Measurements from ENCODE around the gene MAN1C1.
"Not testable (repeated sequence)": the region's sequence is repeated elsewhere in the genome, so short reads cannot be mapped to it uniquely, and the experiment has no call there.

The MAN1C1 gene

GRCh38 chr1:25692560-25692959, 76.0 kb downstream of the MAN1C1 start:
- H3K36me3 ChIP-seq (ENCODE audit: insufficient read depth, low read depth, low read length): no peaks in the 10 kb centered on the region
- no peaks in the 10 kb centered on the region for H3K27me3 ChIP-seq (ENCODE audit: insufficient read depth, low read length)
- H3K9me3 ChIP-seq (ENCODE audit: insufficient read depth, low read depth, low read length): no peaks in the 10 kb centered on the region
- no peak overlapping the region for H3K27ac ChIP-seq (ENCODE audit: low read length)
- H3K9ac ChIP-seq (ENCODE audit: low read depth, low read length): no peak overlapping the region
- H3K4me3 ChIP-seq (ENCODE audit: low read length): no peak overlapping the region
- H3K4me1 ChIP-seq (ENCODE audit: insufficient read depth, low read length): peaks cover 21% of the 10 kb centered on the region

DNA sequence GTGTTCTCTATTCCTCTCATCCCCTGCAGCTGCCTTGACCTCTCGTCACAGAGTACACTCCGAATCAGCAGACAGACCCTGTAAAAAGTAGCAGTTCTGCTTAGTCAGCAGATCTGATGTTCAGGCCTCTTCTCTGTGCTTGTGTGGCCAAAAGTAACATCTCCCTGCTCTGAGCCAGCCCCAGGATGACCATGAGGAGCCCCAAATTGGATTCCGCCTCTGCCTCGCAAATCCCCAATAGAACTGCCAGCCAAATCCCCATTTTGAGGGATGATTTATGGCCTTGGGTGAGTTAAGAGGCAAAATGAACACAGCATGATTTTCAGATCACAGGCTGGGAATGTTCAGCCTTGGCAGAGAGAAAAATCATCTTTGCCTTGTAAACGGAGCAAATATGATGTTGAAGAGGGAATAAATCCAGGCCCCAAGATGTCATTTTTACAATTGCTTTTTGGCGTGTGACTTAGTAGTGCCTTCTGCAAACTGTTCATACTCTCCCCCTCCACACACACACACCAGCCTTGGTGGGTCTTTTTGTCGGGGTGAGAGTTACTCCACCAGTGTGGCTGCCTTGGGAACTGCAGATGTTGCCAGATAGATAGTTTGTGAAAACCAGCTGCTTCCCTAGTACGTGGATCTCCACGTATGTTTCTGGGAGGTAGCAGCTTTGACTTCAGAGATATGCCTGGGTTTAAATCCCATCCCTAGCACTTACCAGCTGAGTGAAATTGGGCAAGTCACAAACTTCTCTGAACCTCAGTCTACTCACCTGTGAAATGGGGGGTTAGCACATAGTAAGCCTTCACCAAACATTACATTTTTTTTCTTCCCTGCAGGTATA, 77.8 kb downstream of the MAN1C1 start:
- H3K27me3 ChIP-seq (ENCODE audit: insufficient read depth, low read length): no peaks in the 10 kb centered on the region
- no peak overlapping the region for H3K4me3 ChIP-seq (ENCODE audit: low read length)
- H3K36me3 ChIP-seq (ENCODE audit: insufficient read depth, low read depth, low read length): no peaks in the 10 kb centered on the region
- H3K27ac ChIP-seq (ENCODE audit: low read length): no peak overlapping the region
- 0 out of 2 replicates have a peak overlapping the region, but pooled peaks have one; percentile 9 for H3K9ac ChIP-seq (ENCODE audit: low read depth, low read length)
- peaks cover 25% of the 10 kb centered on the region for H3K4me1 ChIP-seq (ENCODE audit: insufficient read depth, low read length)
- H3K9me3 ChIP-seq (ENCODE audit: insufficient read depth, low read depth, low read length): no peaks in the 10 kb centered on the region

DNA sequence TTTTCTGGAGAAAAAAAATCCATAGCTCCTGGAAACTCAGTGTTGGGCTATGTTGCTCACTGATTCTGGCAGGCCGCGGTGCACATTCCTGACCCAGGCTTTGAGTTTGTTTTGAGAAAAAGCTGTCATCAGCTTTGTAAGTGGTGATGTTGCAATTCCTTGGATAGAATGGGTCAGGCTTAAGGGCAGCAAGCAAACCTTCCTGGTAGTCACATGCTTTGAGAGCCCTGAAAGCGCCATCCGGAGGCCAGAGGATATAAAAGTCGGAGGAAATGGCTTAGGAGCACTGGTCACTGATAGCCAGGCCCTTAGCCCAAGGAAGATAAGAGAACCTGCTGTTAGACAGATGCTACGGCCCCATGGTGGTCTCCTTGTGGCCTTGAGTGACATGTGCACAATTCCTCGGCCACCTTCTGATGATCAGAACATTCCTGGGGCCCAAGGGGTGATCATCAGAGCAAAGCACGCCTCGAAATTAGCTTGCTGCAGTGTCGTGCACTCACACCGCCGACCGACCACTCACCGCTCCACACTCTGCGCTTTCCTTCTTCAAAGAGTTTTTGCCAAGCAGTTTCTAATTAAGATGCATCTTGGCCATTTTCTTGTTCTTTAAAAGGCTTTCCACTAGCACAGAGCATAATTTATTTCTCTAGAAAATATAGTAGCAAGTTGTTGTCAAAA, 78.6 kb downstream of the MAN1C1 start:
- Histone ChIP-seq H3K9ac (ENCODE audit: low read depth, low read length) (peak overlapping the region; percentile 35; the same call in 1 of the 2 replicates), H3K4me3 (ENCODE audit: low read length) (no peak overlapping the region), H3K27me3 (ENCODE audit: insufficient read depth, low read length) (no peaks in the 10 kb centered on the region), H3K4me1 (ENCODE audit: insufficient read depth, low read length) (peaks cover 28% of the 10 kb centered on the region), H3K27ac (ENCODE audit: low read length) (no peak overlapping the region), H3K36me3 (ENCODE audit: insufficient read depth, low read depth, low read length) (no peaks in the 10 kb centered on the region), H3K9me3 (ENCODE audit: insufficient read depth, low read depth, low read length) (no peaks in the 10 kb centered on the region)

DNA sequence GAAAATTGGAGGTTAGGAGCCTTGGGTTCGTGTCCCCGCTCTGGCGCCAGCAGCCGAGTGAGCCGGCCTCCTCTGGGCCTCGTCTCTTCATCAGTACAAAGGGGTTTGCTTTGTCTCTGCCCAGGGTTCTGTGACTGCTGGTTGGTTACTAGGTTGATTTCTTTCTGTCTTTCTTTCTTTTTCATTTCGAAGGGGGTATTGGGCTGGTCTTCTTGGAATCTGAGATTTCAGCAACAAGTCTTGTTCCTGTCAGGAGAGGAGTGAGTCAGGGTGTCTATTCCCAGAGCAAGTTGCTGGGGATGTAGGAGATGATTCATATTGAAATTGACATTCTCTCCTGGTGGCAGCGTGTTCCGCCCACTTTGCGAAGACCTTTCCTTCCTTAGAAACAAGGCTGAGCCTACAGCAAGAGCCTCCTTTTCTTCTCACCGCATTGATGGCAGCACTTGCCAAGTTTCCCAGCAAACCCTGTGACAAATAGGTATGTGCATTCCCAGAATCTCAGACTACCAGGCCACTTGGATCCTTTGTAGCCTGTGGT, 79.2 kb downstream of the MAN1C1 start:
- no peak overlapping the region for H3K4me3 ChIP-seq (ENCODE audit: low read length)
- peaks cover 33% of the 10 kb centered on the region for H3K4me1 ChIP-seq (ENCODE audit: insufficient read depth, low read length)
- no peaks in the 10 kb centered on the region for H3K36me3 ChIP-seq (ENCODE audit: insufficient read depth, low read depth, low read length)
- H3K27ac ChIP-seq (ENCODE audit: low read length): no peak overlapping the region
- no peaks in the 10 kb centered on the region for H3K9me3 ChIP-seq (ENCODE audit: insufficient read depth, low read depth, low read length)
- peak overlapping the region; percentile 35; the same call in 1 of the 2 replicates for H3K9ac ChIP-seq (ENCODE audit: low read depth, low read length)
- no peaks in the 10 kb centered on the region for H3K27me3 ChIP-seq (ENCODE audit: insufficient read depth, low read length)

GRCh38 chr1:25696643-25697042, 80.1 kb downstream of the MAN1C1 start:
- not testable (repeated sequence) for H3K9ac ChIP-seq (ENCODE audit: low read depth, low read length); H3K9me3 ChIP-seq (ENCODE audit: insufficient read depth, low read depth, low read length); H3K36me3 ChIP-seq (ENCODE audit: insufficient read depth, low read depth, low read length); H3K4me3 ChIP-seq (ENCODE audit: low read length); H3K27me3 ChIP-seq (ENCODE audit: insufficient read depth, low read length); H3K27ac ChIP-seq (ENCODE audit: low read length)
- peaks cover 38% of the 10 kb centered on the region for H3K4me1 ChIP-seq (ENCODE audit: insufficient read depth, low read length)

DNA sequence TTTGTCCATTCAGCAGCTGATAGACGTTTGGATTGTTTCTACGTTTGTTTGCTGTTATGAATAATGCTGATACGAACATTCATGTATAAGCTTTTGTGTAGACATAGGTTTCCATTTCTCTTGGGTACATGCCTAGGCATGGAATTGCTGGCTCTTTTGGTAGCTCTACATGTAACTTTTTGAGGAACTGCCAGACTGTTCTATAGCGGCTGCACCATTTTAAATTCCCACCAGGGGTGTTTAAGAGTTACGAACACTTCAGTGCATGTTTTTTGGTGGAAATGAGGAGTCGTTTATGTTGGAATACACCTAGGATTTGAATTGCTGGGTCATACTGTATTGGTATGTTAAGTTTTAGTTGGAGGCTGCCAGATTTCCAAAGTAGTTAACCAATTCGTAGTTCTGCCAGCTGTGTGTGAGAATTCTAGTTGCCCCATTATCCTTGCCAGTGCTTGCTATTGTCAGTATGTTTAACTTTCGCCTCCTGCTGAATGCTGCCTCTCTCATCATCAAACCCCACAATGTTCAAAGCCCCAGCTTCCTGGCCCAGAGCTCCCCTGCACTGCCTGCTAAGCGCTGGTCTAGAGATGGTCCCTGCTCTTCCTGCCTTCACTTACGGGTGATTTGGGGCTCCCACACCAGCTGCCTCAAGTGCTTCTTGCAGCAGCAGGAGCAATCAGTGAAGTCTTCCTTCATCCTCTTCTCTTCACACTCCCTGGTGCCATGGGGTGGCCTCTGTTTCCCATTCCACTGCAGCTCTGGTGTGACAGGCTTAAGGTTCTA, 81.0 kb downstream of the MAN1C1 start:
- H3K27ac ChIP-seq (ENCODE audit: low read length): no peak overlapping the region
- no peak overlapping the region for H3K4me3 ChIP-seq (ENCODE audit: low read length)
- H3K27me3 ChIP-seq (ENCODE audit: insufficient read depth, low read length): no peaks in the 10 kb centered on the region
- H3K4me1 ChIP-seq (ENCODE audit: insufficient read depth, low read length): peaks cover 44% of the 10 kb centered on the region
- H3K36me3 ChIP-seq (ENCODE audit: insufficient read depth, low read depth, low read length): no peaks in the 10 kb centered on the region
- H3K9ac ChIP-seq (ENCODE audit: low read depth, low read length): no peak overlapping the region
- no peaks in the 10 kb centered on the region for H3K9me3 ChIP-seq (ENCODE audit: insufficient read depth, low read depth, low read length)

GRCh38 chr1:25698252-25698651, 81.7 kb downstream of the MAN1C1 start:
- no peaks in the 10 kb centered on the region for H3K27me3 ChIP-seq (ENCODE audit: insufficient read depth, low read length)
- no peak overlapping the region for H3K4me3 ChIP-seq (ENCODE audit: low read length)
- no peaks in the 10 kb centered on the region for H3K9me3 ChIP-seq (ENCODE audit: insufficient read depth, low read depth, low read length)
- H3K4me1 ChIP-seq (ENCODE audit: insufficient read depth, low read length): peaks cover 45% of the 10 kb centered on the region
- no peaks in the 10 kb centered on the region for H3K36me3 ChIP-seq (ENCODE audit: insufficient read depth, low read depth, low read length)
- H3K9ac ChIP-seq (ENCODE audit: low read depth, low read length): no peak overlapping the region
- no peak overlapping the region for H3K27ac ChIP-seq (ENCODE audit: low read length)

DNA sequence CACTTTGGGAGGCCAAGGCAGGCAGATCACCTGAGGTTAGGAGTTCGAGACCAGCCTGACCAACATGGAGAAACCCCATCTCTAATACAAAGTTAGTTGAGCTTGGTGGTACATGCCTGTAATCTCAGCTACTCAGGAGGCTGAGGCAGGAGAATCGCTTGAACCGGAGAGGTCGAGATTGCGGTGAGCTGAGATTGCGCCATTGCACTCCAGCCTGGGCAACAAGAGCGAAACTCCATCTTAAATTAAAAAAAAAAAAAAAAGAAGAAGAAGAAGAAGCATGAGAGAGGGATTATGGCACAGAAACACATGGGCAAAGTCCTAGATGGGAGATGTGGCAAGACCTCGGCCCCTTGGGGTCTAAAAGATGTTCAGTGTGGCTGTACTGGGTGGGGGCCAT, 82.5 kb downstream of the MAN1C1 start:
- H3K36me3 ChIP-seq (ENCODE audit: insufficient read depth, low read depth, low read length); H3K27me3 ChIP-seq (ENCODE audit: insufficient read depth, low read length); H3K27ac ChIP-seq (ENCODE audit: low read length); H3K9me3 ChIP-seq (ENCODE audit: insufficient read depth, low read depth, low read length); H3K9ac ChIP-seq (ENCODE audit: low read depth, low read length); H3K4me3 ChIP-seq (ENCODE audit: low read length): not testable (repeated sequence)
- peaks cover 45% of the 10 kb centered on the region for H3K4me1 ChIP-seq (ENCODE audit: insufficient read depth, low read length)

DNA sequence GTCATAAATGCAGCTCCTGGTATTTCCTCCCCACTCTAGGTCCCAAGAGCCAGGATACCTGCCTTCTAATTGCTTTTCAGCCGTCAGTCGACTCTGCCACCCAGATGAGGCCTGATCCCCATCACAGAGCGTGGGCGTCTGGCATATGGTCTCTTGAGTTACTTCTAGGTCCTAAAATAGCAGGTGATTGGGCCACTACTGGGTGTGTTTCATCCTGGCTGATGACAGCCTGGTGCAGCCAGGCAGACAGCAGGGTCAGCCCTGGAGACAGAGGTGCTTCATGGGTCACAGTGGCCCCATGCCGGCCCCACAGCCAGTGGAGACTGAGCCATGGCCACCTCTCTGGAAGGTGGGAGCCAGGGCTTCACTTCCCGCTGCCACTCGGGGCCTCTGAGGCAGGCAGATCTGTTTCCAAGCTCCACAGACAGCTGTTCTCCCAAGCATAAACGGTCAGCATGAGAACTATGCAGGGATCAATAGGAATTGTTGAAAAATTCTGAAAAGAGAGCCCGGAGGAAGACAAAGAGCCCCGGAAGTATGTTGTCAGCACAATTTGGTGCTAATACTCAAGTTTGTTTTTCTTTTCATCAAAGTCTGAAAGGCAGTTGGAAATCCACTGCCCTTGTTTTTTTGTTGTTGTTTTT, 83.0 kb downstream of the MAN1C1 start:
- no peaks in the 10 kb centered on the region for H3K9me3 ChIP-seq (ENCODE audit: insufficient read depth, low read depth, low read length)
- no peak overlapping the region; the same call in 1 of the 2 replicates for H3K9ac ChIP-seq (ENCODE audit: low read depth, low read length)
- no peaks in the 10 kb centered on the region for H3K36me3 ChIP-seq (ENCODE audit: insufficient read depth, low read depth, low read length)
- peaks cover 48% of the 10 kb centered on the region for H3K4me1 ChIP-seq (ENCODE audit: insufficient read depth, low read length)
- H3K27ac ChIP-seq (ENCODE audit: low read length): no peak overlapping the region
- no peak overlapping the region for H3K4me3 ChIP-seq (ENCODE audit: low read length)
- no peaks in the 10 kb centered on the region for H3K27me3 ChIP-seq (ENCODE audit: insufficient read depth, low read length)

DNA sequence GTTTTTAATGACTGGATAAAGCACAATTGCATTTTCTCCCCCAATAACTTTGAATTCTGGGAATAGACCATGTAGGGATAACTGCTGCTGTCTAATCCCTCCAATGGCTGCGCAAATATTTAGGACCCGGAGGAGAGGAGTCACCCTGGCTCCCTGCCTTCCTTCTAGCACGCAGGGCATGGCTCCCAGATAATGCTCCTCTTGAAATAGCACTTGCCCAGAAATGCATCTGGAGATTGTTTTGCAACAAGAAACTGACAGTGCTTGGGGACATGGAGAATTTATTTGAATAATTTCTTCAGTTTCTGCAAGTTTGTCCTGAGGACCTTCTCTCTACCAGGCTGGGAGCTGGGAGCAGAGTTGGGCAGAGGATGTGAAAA, 83.5 kb downstream of the MAN1C1 start:
- H3K4me3 ChIP-seq (ENCODE audit: low read length): no peak overlapping the region
- H3K27ac ChIP-seq (ENCODE audit: low read length): no peak overlapping the region
- no peaks in the 10 kb centered on the region for H3K36me3 ChIP-seq (ENCODE audit: insufficient read depth, low read depth, low read length)
- no peaks in the 10 kb centered on the region for H3K27me3 ChIP-seq (ENCODE audit: insufficient read depth, low read length)
- H3K9ac ChIP-seq (ENCODE audit: low read depth, low read length): no peak overlapping the region
- H3K4me1 ChIP-seq (ENCODE audit: insufficient read depth, low read length): peaks cover 45% of the 10 kb centered on the region
- no peaks in the 10 kb centered on the region for H3K9me3 ChIP-seq (ENCODE audit: insufficient read depth, low read depth, low read length)

- Histone ChIP-seq H3K36me3 (ENCODE audit: insufficient read depth, low read depth, low read length) (no peaks in the 10 kb centered on the region), H3K9me3 (ENCODE audit: insufficient read depth, low read depth, low read length) (no peaks in the 10 kb centered on the region), H3K27ac (ENCODE audit: low read length) (no peak overlapping the region), H3K9ac (ENCODE audit: low read depth, low read length) (no peak overlapping the region; the same call in 1 of the 2 replicates), H3K27me3 (ENCODE audit: insufficient read depth, low read length) (no peaks in the 10 kb centered on the region), H3K4me3 (ENCODE audit: low read length) (no peak overlapping the region), H3K4me1 (ENCODE audit: insufficient read depth, low read length) (peaks cover 40% of the 10 kb centered on the region)
These were observed 84.0 kb downstream of the MAN1C1 start for GRCh38 chr1:25700626-25701025.
